ENCODE measurements around the gene PHYKPL.
"Not testable (repeated sequence)": the region's sequence is repeated elsewhere in the genome, so short reads cannot be mapped to it uniquely, and the experiment has no call there.

Gene PHYKPL

DNA sequence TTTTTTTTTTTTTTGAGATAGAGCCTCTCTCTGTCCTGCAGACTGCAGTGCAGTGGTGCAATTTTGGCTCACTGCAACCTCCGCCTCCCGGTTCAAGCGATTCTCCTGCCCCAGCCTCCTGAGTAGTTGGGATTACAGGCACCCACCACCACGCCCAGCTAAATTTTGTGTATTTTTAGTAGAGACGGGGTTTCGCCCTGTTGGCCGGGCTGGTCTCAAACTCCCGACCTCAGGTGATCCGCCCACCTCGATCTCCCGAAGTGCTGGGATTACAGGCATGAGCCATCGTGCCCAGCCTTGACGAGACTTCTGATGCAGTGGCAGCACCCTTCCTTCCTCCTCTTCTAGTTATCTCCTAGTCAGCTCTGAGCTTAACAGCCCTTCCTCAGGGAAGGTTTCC, 3.5 kb downstream of the PHYKPL start:
- peaks cover 49% of the 10 kb centered on the region for H3K36me3 ChIP-seq (ENCODE audit: insufficient read depth, low read length)
- H3K4me3 ChIP-seq (ENCODE audit: low read length); H3K9me3 ChIP-seq (replicated peaks; ENCODE audit: low read length): not testable (repeated sequence)

DNA sequence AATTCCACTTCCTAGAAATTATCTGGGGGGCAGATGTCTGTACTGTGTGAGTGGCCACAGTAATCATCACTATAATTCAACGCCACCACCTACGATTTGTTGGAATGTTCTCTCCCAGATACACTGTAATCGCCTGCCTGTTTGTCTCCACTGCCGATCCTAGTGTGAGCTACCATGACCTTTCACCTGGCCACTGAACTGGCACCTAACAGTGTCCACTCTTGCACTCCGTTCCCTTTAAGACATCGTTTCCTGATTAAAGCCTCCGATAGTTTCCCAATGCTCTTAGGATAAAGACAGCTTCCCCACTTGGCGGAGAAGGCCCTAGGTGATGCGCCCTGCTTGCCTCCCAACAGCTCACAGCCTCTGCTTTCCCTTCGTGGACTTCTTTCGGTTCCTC, 4.0 kb downstream of the PHYKPL start:
- Histone ChIP-seq H3K36me3 (ENCODE audit: insufficient read depth, low read length) (peaks cover 49% of the 10 kb centered on the region), H3K4me2 (ENCODE audit: low read length) (no peak overlapping the region), H3K27me3 (ENCODE audit: control insufficient read depth, insufficient read depth, low read length) (no peaks in the 10 kb centered on the region), H3K9me3 (replicated peaks; ENCODE audit: low read length) (no peaks in the 10 kb centered on the region), H3K9ac (ENCODE audit: low read depth, low read length) (no peak overlapping the region), H3K4me1 (ENCODE audit: control insufficient read depth, insufficient read depth, low read length) (peaks cover 30% of the 10 kb centered on the region), H3K4me3 (ENCODE audit: low read length) (no peak overlapping the region)

More for the DNA sequence above, 3.5 kb downstream of the PHYKPL start:
- not testable (repeated sequence) for H3K27me3 ChIP-seq (ENCODE audit: control insufficient read depth, insufficient read depth, low read length); H3K9ac ChIP-seq (ENCODE audit: low read depth, low read length); H3K4me2 ChIP-seq (ENCODE audit: low read length)
- peaks cover 30% of the 10 kb centered on the region for H3K4me1 ChIP-seq (ENCODE audit: control insufficient read depth, insufficient read depth, low read length)

GRCh38 chr5:178227929-178228328, 4.7 kb downstream of the PHYKPL start:
- no peak overlapping the region for H3K9ac ChIP-seq (ENCODE audit: low read depth, low read length)
- no peaks in the 10 kb centered on the region for H3K9me3 ChIP-seq (replicated peaks; ENCODE audit: low read length)
- H3K4me3 ChIP-seq (ENCODE audit: low read length): no peak overlapping the region
- H3K36me3 ChIP-seq (ENCODE audit: insufficient read depth, low read length): peaks cover 49% of the 10 kb centered on the region
- H3K4me1 ChIP-seq (ENCODE audit: control insufficient read depth, insufficient read depth, low read length): peaks cover 27% of the 10 kb centered on the region
- no peak overlapping the region for H3K4me2 ChIP-seq (ENCODE audit: low read length)
- no peaks in the 10 kb centered on the region for H3K27me3 ChIP-seq (ENCODE audit: control insufficient read depth, insufficient read depth, low read length)

- Histone ChIP-seq H3K4me1 (ENCODE audit: control insufficient read depth, insufficient read depth, low read length) (peaks cover 24% of the 10 kb centered on the region), H3K4me2 (ENCODE audit: low read length) (no peak overlapping the region), H3K4me3 (ENCODE audit: low read length) (no peak overlapping the region), H3K9me3 (replicated peaks; ENCODE audit: low read length) (no peaks in the 10 kb centered on the region), H3K9ac (ENCODE audit: low read depth, low read length) (no peak overlapping the region), H3K36me3 (ENCODE audit: insufficient read depth, low read length) (peaks cover 51% of the 10 kb centered on the region), H3K27me3 (ENCODE audit: control insufficient read depth, insufficient read depth, low read length) (no peaks in the 10 kb centered on the region)
These were observed 5.4 kb downstream of the PHYKPL start for GRCh38 chr5:178227138-178227659.

GRCh38 chr5:178225174-178225573, 7.4 kb downstream of the PHYKPL start:
- no peak overlapping the region for H3K4me3 ChIP-seq (ENCODE audit: low read length)
- H3K4me2 ChIP-seq (ENCODE audit: low read length): no peak overlapping the region
- no peaks in the 10 kb centered on the region for H3K9me3 ChIP-seq (replicated peaks; ENCODE audit: low read length)
- H3K36me3 ChIP-seq (ENCODE audit: insufficient read depth, low read length): peaks cover 54% of the 10 kb centered on the region
- H3K4me1 ChIP-seq (ENCODE audit: control insufficient read depth, insufficient read depth, low read length): peaks cover 8% of the 10 kb centered on the region
- no peaks in the 10 kb centered on the region for H3K27me3 ChIP-seq (ENCODE audit: control insufficient read depth, insufficient read depth, low read length)
- no peak overlapping the region for H3K9ac ChIP-seq (ENCODE audit: low read depth, low read length)

GRCh38 chr5:178224403-178224802, 8.2 kb downstream of the PHYKPL start:
- Histone ChIP-seq H3K27me3 (ENCODE audit: control insufficient read depth, insufficient read depth, low read length) (no peaks in the 10 kb centered on the region), H3K36me3 (ENCODE audit: insufficient read depth, low read length) (peaks cover 46% of the 10 kb centered on the region), H3K9ac (ENCODE audit: low read depth, low read length) (no peak overlapping the region)

DNA sequence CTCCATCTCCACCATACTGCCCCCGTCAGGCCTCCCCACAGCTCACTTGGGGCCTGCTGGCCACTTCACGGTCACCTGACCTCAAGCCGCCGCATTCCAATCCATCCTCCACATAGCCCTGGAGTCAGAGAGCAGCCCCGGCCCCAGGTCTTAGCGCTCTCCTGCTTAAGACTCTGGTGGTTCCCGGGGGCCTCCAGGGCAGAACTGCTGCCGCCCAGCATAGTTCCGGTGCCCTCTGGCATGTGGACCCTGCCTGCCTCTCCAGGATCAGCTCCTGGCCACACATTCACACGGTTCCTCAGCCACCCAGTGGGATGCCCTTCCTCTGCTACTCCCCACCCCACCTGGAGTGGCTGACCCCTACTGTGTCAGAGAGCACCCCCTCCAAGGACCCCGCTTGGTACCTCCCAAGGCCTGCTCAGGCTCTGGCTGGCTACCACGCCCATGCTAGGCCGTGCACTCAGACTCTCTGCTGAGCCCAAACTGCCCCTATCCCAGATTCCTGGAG, 8.7 kb downstream of the PHYKPL start:
- Histone ChIP-seq H3K4me1 (ENCODE audit: control insufficient read depth, insufficient read depth, low read length) (peaks cover 4% of the 10 kb centered on the region), H3K36me3 (ENCODE audit: insufficient read depth, low read length) (peaks cover 43% of the 10 kb centered on the region), H3K27me3 (ENCODE audit: control insufficient read depth, insufficient read depth, low read length) (no peaks in the 10 kb centered on the region), H3K9me3 (replicated peaks; ENCODE audit: low read length) (no peaks in the 10 kb centered on the region), H3K9ac (ENCODE audit: low read depth, low read length) (no peak overlapping the region), H3K4me3 (ENCODE audit: low read length) (no peak overlapping the region), H3K4me2 (ENCODE audit: low read length) (no peak overlapping the region)

More at GRCh38 chr5:178224403-178224802, 8.2 kb downstream of the PHYKPL start:
- Histone ChIP-seq H3K4me3 (ENCODE audit: low read length) (no peak overlapping the region), H3K9me3 (replicated peaks; ENCODE audit: low read length) (no peaks in the 10 kb centered on the region), H3K4me2 (ENCODE audit: low read length) (no peak overlapping the region), H3K4me1 (ENCODE audit: control insufficient read depth, insufficient read depth, low read length) (peaks cover 4% of the 10 kb centered on the region)

DNA sequence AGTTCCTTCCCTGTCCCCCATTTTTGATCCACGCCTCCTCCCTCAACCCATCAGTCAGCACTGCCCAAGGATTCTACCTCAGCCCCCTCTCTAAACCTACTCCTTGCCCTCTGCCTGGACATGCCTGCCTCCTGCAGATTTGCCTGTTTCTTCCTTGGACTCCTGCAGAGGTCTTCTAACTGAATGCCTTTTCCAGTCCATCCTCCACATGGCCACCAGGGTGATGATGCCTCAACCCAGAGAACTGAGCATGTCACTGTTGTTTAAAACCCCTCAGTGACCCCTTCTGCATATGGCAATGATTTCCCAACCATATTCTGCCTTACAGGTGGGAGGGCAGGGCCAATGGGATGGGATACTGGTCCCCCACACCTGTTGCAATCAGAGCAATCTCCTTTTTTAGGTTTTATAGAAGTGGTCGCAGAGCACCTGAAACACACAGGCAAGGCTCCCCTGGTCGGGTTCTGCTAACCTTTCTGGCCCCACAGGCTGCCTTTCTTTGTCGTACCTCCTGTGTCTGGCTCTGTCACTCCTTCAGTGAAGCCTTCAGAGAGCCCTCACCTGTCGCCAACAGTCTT, 9.3 kb downstream of the PHYKPL start:
- no peaks in the 10 kb centered on the region for H3K27me3 ChIP-seq (ENCODE audit: control insufficient read depth, insufficient read depth, low read length)
- H3K4me3 ChIP-seq (ENCODE audit: low read length): no peak overlapping the region
- peaks cover 4% of the 10 kb centered on the region for H3K4me1 ChIP-seq (ENCODE audit: control insufficient read depth, insufficient read depth, low read length)
- H3K36me3 ChIP-seq (ENCODE audit: insufficient read depth, low read length): peaks cover 37% of the 10 kb centered on the region
- H3K9ac ChIP-seq (ENCODE audit: low read depth, low read length): no peak overlapping the region
- no peak overlapping the region for H3K4me2 ChIP-seq (ENCODE audit: low read length)
- no peaks in the 10 kb centered on the region for H3K9me3 ChIP-seq (replicated peaks; ENCODE audit: low read length)

DNA sequence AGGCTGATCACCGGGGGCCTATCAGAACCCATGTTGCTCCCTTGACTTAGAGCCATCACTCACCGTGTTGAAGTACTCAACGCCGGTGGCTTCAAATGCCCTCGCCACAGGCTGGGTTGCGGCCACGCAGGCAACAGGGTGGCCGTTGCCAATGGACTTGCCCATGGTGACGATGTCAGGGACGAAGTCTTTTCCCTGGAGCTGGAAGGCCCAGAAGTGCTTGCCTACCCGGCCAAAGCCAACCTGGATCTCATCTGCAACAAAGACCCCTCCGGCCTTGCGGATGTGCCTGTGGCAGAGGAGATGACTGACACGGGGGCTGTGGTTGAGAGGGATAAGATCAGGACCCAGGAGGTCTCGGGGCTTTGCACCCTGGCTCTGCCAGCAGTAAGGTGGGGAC, 10.3 kb downstream of the PHYKPL start:
- Histone ChIP-seq H3K9ac (ENCODE audit: low read depth, low read length) (no peak overlapping the region), H3K4me2 (ENCODE audit: low read length) (no peak overlapping the region), H3K9me3 (replicated peaks; ENCODE audit: low read length) (no peaks in the 10 kb centered on the region), H3K36me3 (ENCODE audit: insufficient read depth, low read length) (peaks cover 28% of the 10 kb centered on the region), H3K4me1 (ENCODE audit: control insufficient read depth, insufficient read depth, low read length) (no peaks in the 10 kb centered on the region), H3K4me3 (ENCODE audit: low read length) (no peak overlapping the region), H3K27me3 (ENCODE audit: control insufficient read depth, insufficient read depth, low read length) (no peaks in the 10 kb centered on the region)

- Histone ChIP-seq H3K4me2 (ENCODE audit: low read length) (no peak overlapping the region), H3K4me3 (ENCODE audit: low read length) (no peak overlapping the region), H3K4me1 (ENCODE audit: control insufficient read depth, insufficient read depth, low read length) (no peaks in the 10 kb centered on the region), H3K9me3 (replicated peaks; ENCODE audit: low read length) (no peaks in the 10 kb centered on the region), H3K36me3 (ENCODE audit: insufficient read depth, low read length) (peaks cover 28% of the 10 kb centered on the region), H3K27me3 (ENCODE audit: control insufficient read depth, insufficient read depth, low read length) (no peaks in the 10 kb centered on the region), H3K9ac (ENCODE audit: low read depth, low read length) (no peak overlapping the region)
These were observed 10.7 kb downstream of the PHYKPL start for GRCh38 chr5:178221853-178222252.

DNA sequence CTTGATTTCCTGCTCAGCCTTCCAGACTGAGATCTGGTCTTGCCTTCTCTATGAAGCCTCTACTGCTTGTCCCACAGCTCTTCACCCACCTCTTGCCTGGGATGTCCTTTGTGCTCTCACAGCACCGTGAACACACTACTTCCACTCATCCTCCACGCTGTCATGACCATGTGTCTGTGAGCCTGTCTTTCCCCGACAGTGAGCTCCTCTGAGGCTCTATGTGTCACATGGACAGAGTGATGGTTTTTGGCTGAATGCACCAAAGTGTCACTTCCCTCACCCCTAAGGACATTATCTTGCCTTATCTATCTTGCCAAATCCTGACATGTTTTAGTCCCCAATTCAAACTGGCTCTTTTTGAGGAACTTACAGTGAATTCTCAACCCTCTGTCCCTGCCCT, 11.3 kb downstream of the PHYKPL start:
- H3K4me3 ChIP-seq (ENCODE audit: low read length): no peak overlapping the region

DNA sequence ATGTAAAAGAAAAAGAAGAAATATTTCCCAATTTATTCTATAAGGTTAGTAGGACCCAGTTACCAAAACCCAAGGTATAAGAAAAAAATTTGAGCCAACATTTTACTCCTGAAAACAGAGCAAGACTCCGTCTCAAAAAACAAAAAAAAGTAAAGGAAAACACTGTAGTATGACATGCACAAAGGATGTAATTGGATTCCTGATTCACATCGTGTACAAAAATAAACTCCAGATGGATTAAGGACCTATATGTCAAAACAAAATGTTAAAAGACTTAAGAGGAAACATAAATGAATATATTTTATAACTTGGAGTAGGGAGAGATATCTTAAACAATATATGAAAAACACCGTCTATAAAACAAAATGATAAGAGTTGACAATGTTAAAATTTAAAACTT, 13.8 kb downstream of the PHYKPL start:
- Histone ChIP-seq H3K9me3 (replicated peaks; ENCODE audit: low read length) (no peaks in the 10 kb centered on the region), H3K4me2 (ENCODE audit: low read length) (no peak overlapping the region), H3K27me3 (ENCODE audit: control insufficient read depth, insufficient read depth, low read length) (no peaks in the 10 kb centered on the region), H3K4me1 (ENCODE audit: control insufficient read depth, insufficient read depth, low read length) (no peaks in the 10 kb centered on the region), H3K9ac (ENCODE audit: low read depth, low read length) (no peak overlapping the region), H3K4me3 (ENCODE audit: low read length) (no peak overlapping the region), H3K36me3 (ENCODE audit: insufficient read depth, low read length) (peaks cover 35% of the 10 kb centered on the region)

More for the DNA sequence above, 11.3 kb downstream of the PHYKPL start:
- Histone ChIP-seq H3K27me3 (ENCODE audit: control insufficient read depth, insufficient read depth, low read length) (no peaks in the 10 kb centered on the region), H3K9ac (ENCODE audit: low read depth, low read length) (no peak overlapping the region), H3K36me3 (ENCODE audit: insufficient read depth, low read length) (peaks cover 31% of the 10 kb centered on the region), H3K9me3 (replicated peaks; ENCODE audit: low read length) (no peaks in the 10 kb centered on the region), H3K4me1 (ENCODE audit: control insufficient read depth, insufficient read depth, low read length) (no peaks in the 10 kb centered on the region), H3K4me2 (ENCODE audit: low read length) (no peak overlapping the region)

All from skeletal muscle satellite cell (primary cell).